ENCODE results near the gene SOX6. TPM values are rescaled to one million over a fixed set of nuclear protein-coding genes. Genes with fewer than 3 reads are reported as not detected.
A peak's percentile ranks its signal among the peaks of the same experiment; 100 is the strongest.

The SOX6 gene
- total RNA-seq, 1 donor from 2014 or later, result 8.3 TPM

GRCh38 chr11:16309226-16309625 is 47.1 kb downstream of the SOX6 start:
- TF ChIP-seq, protein P1, sequence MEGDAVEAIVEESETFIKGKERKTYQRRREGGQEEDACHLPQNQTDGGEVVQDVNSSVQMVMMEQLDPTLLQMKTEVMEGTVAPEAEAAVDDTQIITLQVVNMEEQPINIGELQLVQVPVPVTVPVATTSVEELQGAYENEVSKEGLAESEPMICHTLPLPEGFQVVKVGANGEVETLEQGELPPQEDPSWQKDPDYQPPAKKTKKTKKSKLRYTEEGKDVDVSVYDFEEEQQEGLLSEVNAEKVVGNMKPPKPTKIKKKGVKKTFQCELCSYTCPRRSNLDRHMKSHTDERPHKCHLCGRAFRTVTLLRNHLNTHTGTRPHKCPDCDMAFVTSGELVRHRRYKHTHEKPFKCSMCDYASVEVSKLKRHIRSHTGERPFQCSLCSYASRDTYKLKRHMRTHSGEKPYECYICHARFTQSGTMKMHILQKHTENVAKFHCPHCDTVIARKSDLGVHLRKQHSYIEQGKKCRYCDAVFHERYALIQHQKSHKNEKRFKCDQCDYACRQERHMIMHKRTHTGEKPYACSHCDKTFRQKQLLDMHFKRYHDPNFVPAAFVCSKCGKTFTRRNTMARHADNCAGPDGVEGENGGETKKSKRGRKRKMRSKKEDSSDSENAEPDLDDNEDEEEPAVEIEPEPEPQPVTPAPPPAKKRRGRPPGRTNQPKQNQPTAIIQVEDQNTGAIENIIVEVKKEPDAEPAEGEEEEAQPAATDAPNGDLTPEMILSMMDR (IDR thresholded peaks at IDR 0.05), result no peak
- H3K27me3 ChIP-seq, result no peaks in the 10 kb centered on the region

DNA sequence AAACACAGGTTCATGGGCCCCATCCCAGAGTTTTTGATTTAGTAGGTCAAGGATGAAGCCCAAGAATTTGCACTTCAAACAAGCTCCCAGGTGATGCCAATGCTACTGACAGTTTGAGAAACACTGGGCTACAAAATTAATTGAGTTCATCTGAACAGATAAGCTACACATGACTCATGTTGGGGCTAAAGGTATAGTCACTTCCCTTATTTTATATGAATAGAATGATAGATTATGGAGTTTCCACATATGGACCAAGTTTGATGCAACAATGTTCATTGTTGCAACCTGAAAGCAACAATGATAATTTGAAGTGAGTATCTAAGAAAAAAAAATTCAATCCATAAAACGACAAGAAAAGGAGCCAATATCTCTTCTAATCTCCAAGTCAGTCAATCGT is 54.9 kb downstream of the SOX6 start:
- TF ChIP-seq, protein P1 (IDR thresholded peaks at IDR 0.05), result no peak

More at GRCh38 chr11:16309226-16309625, 47.1 kb downstream of the SOX6 start:
- Histone ChIP-seq H3K9me3 (no peaks in the 10 kb centered on the region), H3K4me1 (no peaks in the 10 kb centered on the region), H3K27ac (no peak overlapping the region), H3K36me3 (no peaks in the 10 kb centered on the region), H3K4me3 (no peak overlapping the region)
- intact Hi-C loops (cut with DNase I), result no loop called here
- DNase-seq (no peak), ATAC-seq (no peak)

DNA sequence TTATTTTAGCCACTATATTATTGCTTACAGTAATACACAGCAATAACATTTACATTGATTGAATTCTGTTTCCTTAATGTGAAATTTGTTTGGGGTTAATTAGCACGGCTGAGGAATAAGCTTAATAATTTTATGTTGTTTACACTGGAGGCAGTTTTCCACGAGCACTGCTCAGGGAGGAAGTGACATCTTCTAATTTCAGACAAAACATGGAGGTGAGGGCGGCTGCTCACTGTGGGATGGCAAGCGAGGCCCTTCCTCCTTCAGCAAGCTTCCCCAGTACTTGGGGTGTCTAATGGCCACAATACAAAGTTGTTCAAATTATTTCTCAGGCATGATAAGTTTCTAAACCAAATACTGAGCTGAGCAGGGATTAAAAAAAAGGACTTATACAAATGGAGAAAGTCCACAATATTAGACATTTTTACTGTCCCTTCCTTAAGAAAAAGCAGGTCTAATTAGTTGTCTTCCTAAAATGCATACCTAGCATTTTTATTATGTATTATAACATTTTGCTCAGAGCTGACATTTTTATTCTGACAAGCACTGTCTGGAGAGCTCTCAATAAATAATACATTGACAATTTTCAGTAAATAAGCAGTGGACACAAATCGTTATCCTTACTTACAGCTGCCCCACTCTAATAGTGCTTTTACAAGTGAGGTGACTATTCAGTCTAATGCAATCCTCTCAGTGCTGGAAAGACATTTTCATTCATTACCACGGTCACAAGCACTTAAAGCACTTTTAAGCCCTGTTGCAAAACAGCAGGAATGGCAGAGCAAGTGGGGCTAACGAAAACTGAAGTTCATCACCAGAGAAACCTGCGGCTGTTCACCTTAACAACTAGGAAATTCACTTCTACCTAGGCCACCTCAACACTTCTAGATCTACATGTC is 56.2 kb downstream of the SOX6 start:
- TF ChIP-seq, protein P1 (IDR thresholded peaks at IDR 0.05), result no peak
- Histone ChIP-seq H3K4me3 (no peak overlapping the region), H3K4me1 (no peaks in the 10 kb centered on the region), H3K27ac (no peak overlapping the region), H3K36me3 (no peaks in the 10 kb centered on the region), H3K27me3 (no peaks in the 10 kb centered on the region), H3K9me3 (no peaks in the 10 kb centered on the region)
- intact Hi-C loops (cut with DNase I), result no loop called here
- ATAC-seq (peak; percentile 69), DNase-seq (no peak)

More for the DNA sequence above, 54.9 kb downstream of the SOX6 start:
- ATAC-seq (no peak), DNase-seq (no peak)
- Histone ChIP-seq H3K27me3 (no peaks in the 10 kb centered on the region), H3K9me3 (no peaks in the 10 kb centered on the region), H3K36me3 (no peaks in the 10 kb centered on the region), H3K27ac (no peak overlapping the region), H3K4me3 (no peak overlapping the region), H3K4me1 (no peaks in the 10 kb centered on the region)
- intact Hi-C loops (cut with DNase I), result no loop called here

DNA sequence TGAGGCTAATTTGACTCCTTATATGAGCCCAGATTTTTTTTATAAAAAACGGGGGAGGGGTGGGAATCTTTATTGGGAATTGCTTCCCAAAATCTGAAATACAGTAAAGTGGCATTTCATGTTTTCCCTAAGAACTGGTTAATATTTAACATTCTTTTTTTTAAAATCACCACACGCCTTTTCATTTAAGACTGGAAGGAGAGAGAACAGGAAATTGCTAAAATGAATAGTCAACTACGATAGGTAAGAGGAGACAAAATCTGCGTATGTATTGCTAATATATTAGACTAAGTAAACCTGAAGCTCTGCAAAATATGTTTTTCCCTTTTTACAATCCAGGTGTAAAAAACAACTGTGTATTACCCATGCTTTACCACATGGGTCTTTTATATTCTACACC is 57.0 kb downstream of the SOX6 start:
- TF ChIP-seq, protein P1 (IDR thresholded peaks at IDR 0.05), result no peak
- Histone ChIP-seq H3K27me3 (no peaks in the 10 kb centered on the region), H3K9me3 (no peaks in the 10 kb centered on the region), H3K4me1 (no peaks in the 10 kb centered on the region), H3K36me3 (no peaks in the 10 kb centered on the region), H3K27ac (no peak overlapping the region), H3K4me3 (no peak overlapping the region)
- intact Hi-C loops (cut with DNase I), result no loop called here
- ATAC-seq, result no peak
- no peak for DNase-seq

DNA sequence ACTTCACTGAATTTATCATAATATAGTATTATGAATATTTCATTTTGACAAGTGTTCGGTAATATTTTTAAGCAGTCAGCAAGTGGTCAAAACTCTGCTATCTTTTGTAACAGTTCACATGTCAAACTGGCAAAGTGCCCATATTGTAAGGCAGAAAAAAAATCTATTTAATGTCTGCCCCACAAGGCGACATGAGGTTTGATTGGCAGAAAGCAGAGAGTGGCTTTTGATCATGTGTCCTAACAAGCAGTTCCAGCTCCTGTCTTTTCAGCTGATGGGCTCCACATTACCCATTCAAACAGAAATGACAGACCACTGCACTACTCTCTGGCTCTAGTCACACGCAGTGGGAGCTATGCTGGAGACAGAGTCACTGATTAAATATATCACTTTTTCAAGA is 59.0 kb downstream of the SOX6 start:
- no peak overlapping the region for H3K4me3 ChIP-seq
- no peak for DNase-seq
- H3K27ac ChIP-seq, result no peak overlapping the region
- ATAC-seq, result no peak
- no peaks in the 10 kb centered on the region for H3K4me1 ChIP-seq
- H3K9me3 ChIP-seq, result no peaks in the 10 kb centered on the region
- intact Hi-C loops (cut with DNase I), result no loop called here
- no peaks in the 10 kb centered on the region for H3K36me3 ChIP-seq
- TF ChIP-seq, protein P1 (IDR thresholded peaks at IDR 0.05), result no peak
- H3K27me3 ChIP-seq, result no peaks in the 10 kb centered on the region
